Keratinocyte (primary cell): ENCODE data around the gene OGFRL1. TPM values are rescaled to one million over a fixed set of nuclear protein-coding genes. Genes with fewer than 3 reads are reported as not detected.

Experiments used
- DNase-seq: peaks from one replicate; pipeline ENCODE4 v3.0.0-alpha.2; 2011; ENCODE audit warnings: low read depth, missing footprints, low spot score
- FAIRE-seq: peaks from 2 replicates; lab custom pipeline; 2011; peaks lifted over from hg19 to GRCh38; lab: Jason Lieb, UNC
- H2AFZ ChIP-seq: 2 replicates; pipeline ENCODE4 v1.6.0; 2012; ENCODE audit warnings: low read length, control low read depth, inconsistent platforms; ENCODE audit not compliant: control insufficient read depth
- H3K27ac ChIP-seq: 2 replicates; pipeline ENCODE4 v1.5.1; 2011; ENCODE audit warnings: low read length; ENCODE audit not compliant: control insufficient read depth, insufficient read depth
- H3K27me3 ChIP-seq: 3 replicates; pipeline ENCODE4 v1.6.0; 2011; ENCODE audit warnings: low read length; ENCODE audit not compliant: control insufficient read depth, insufficient read depth; ENCODE audit errors: extremely low read depth
- H3K36me3 ChIP-seq, 2 experiments: 2 replicates in 1 of 2; 3 replicates in 1 of 2; pipeline ENCODE4 v1.5.1; 2011; ENCODE audit warnings: low read length in 2 of 2, mild to moderate bottlenecking in 1 of 2; ENCODE audit not compliant: control insufficient read depth in 2 of 2, insufficient read depth in 2 of 2; ENCODE audit errors: extremely low read depth in 1 of 2
- H3K4me1 ChIP-seq: 3 replicates; pipeline ENCODE4 v1.5.1; 2011; ENCODE audit warnings: low read length; ENCODE audit not compliant: control insufficient read depth, insufficient read depth; ENCODE audit errors: extremely low read depth
- H3K4me2 ChIP-seq: 3 replicates; pipeline ENCODE4 v1.6.0; 2011; ENCODE audit warnings: low read depth, low read length; ENCODE audit not compliant: control insufficient read depth, insufficient read depth; ENCODE audit errors: extremely low read depth
- H3K4me3 ChIP-seq, 3 experiments: fragments of 200-600 bp in 1 of 3; sonication (generic) in 1 of 3; 2 replicates in 2 of 3; 3 replicates in 1 of 3; pipeline ENCODE4 v1.5.1; 2011 to 2016; ENCODE audit warnings: low read length in 3 of 3, mild to moderate bottlenecking in 3 of 3, control low read depth in 2 of 3, inconsistent platforms in 1 of 3, low read depth in 1 of 3, mixed read lengths in 1 of 3, mixed run types in 1 of 3, moderate library complexity in 1 of 3; ENCODE audit not compliant: control insufficient read depth in 2 of 3, insufficient read depth in 2 of 3; ENCODE audit errors: extremely low read depth in 1 of 3
- H3K79me2 ChIP-seq: 2 replicates; pipeline ENCODE4 v1.6.0; 2012; ENCODE audit warnings: low read length; ENCODE audit not compliant: control insufficient read depth, insufficient read depth
- H3K9ac ChIP-seq: 3 replicates; pipeline ENCODE4 v1.6.0; 2011; ENCODE audit warnings: low read length; ENCODE audit not compliant: control insufficient read depth, insufficient read depth; ENCODE audit errors: extremely low read depth
- H3K9me1 ChIP-seq: 3 replicates; pipeline ENCODE4 v1.6.0; 2011; ENCODE audit warnings: low read length; ENCODE audit not compliant: control insufficient read depth, insufficient read depth; ENCODE audit errors: extremely low read depth
- H3K9me3 ChIP-seq: 2 replicates; pipeline ENCODE4 v1.5.1; 2012; ENCODE audit warnings: low read depth, low read length; ENCODE audit not compliant: control insufficient read depth
- H4K20me1 ChIP-seq: 3 replicates; pipeline ENCODE4 v1.6.0; 2011; ENCODE audit warnings: low read length; ENCODE audit not compliant: control insufficient read depth, insufficient read depth; ENCODE audit errors: extremely low read depth
- EZH2 ChIP-seq: IDR thresholded peaks from one replicate; pipeline ENCODE4 v1.6.1; 2012; ENCODE audit warnings: inconsistent platforms, mild to moderate bottlenecking, low read length, moderate library complexity
- dilution Hi-C: fragments of 300-500 bp; cut with MboI; formaldehyde crosslinking; loops from one replicate; pipeline ENCODE4 v1.7.0; 2020; ENCODE audit warnings: low sequenced_read_pairs; ENCODE audit not compliant: extremely low pct_ligation_motif_present
- polyA plus RNA-seq, 5 experiments: library from polyadenylated mRNA; depleted of rRNA in 3 of 5; stranded (reverse) in 3 of 5; stranded (forward) in 1 of 5; unstranded in 1 of 5; fragments of >200 nt; gene quantifications; 1 replicate in 1 of 5; 2 replicates in 3 of 5; 3 replicates in 1 of 5; pipeline versions ENCODE4 v1.2.1 to v1.2.3, GENCODE V29; 2011 to 2012; ENCODE audit warnings: missing spikeins in 2 of 5, low read depth in 1 of 5, low replicate concordance in 1 of 5
- TF ChIP-seq, protein P1 (sequence below), 3 experiments: IDR thresholded peaks in 1 of 3; conservative IDR thresholded peaks in 1 of 3; optimal IDR thresholded peaks in 1 of 3; 2 replicates in 2 of 3; 3 replicates in 1 of 3; pipeline versions ENCODE3 to v1.5.1; 2011; ENCODE audit warnings: low read length in 3 of 3, mild to moderate bottlenecking in 3 of 3, moderate library complexity in 2 of 3, control low read depth in 1 of 3, inconsistent platforms in 1 of 3; ENCODE audit not compliant: insufficient read depth in 2 of 3; ENCODE audit errors: extremely low read depth in 1 of 3

Gene OGFRL1
- polyA plus RNA-seq, 1 donor (not counting 4 experiments of a cell fraction or from before 2014, with no cell fraction given): 9.3 TPM

DNA sequence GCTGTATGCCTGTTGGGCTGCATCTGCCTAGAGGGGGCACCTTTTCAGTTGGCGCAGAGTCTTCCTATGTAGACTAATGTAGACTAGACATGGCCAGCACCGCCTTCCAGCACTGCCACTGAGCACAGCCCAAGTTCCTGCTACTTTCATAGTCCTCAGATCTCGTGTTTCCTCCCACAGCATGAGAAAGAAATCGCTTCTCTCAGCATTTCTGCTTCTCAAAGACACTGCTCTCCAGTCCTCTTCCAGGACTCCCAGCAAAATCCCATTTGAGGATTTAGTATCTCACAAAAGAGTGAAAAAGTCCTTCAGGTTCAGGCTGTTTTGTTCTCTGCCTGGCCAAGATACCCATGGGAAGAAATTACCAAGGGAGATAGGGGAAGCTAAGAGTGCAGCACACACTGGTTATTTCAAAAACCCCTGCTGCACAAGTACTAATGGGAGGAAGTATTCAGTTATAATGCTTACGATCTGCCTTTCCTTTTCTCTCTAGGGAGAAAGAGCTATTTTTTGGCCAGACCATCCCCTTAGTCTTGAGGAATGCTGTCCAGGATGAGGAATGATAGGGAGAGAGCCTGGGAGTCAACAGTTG lies 35.7 kb downstream of the OGFRL1 start:
- Histone ChIP-seq H3K4me3 (no peak overlapping the region), H4K20me1 (no peaks in the 10 kb centered on the region), H3K9ac (no peak overlapping the region), H3K4me2 (no peak overlapping the region), H3K9me1 (no peaks in the 10 kb centered on the region), H2AFZ (no peak overlapping the region), H3K36me3 (peaks cover 0 to 1% of the 10 kb centered on the region in 2 experiments), H3K79me2 (no peaks in the 10 kb centered on the region), H3K9me3 (no peaks in the 10 kb centered on the region), H3K27me3 (no peaks in the 10 kb centered on the region), H3K27ac (no peak overlapping the region), H3K4me1 (no peaks in the 10 kb centered on the region)
- TF ChIP-seq, protein P1, sequence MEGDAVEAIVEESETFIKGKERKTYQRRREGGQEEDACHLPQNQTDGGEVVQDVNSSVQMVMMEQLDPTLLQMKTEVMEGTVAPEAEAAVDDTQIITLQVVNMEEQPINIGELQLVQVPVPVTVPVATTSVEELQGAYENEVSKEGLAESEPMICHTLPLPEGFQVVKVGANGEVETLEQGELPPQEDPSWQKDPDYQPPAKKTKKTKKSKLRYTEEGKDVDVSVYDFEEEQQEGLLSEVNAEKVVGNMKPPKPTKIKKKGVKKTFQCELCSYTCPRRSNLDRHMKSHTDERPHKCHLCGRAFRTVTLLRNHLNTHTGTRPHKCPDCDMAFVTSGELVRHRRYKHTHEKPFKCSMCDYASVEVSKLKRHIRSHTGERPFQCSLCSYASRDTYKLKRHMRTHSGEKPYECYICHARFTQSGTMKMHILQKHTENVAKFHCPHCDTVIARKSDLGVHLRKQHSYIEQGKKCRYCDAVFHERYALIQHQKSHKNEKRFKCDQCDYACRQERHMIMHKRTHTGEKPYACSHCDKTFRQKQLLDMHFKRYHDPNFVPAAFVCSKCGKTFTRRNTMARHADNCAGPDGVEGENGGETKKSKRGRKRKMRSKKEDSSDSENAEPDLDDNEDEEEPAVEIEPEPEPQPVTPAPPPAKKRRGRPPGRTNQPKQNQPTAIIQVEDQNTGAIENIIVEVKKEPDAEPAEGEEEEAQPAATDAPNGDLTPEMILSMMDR (optimal IDR thresholded peaks at IDR 0.05 in 1 of 3, IDR thresholded peaks at IDR 0.05 in 1 of 3, conservative IDR thresholded peaks at IDR 0.05 in 1 of 3; ENCODE audit: extremely low read depth in 1 of 3, insufficient read depth in 2 of 3, low read length in 3 of 3): no peak
- TF ChIP-seq EZH2: no peak
- FAIRE-seq (no peak), DNase-seq (no peak)
- dilution Hi-C loops: no loop called here

DNA sequence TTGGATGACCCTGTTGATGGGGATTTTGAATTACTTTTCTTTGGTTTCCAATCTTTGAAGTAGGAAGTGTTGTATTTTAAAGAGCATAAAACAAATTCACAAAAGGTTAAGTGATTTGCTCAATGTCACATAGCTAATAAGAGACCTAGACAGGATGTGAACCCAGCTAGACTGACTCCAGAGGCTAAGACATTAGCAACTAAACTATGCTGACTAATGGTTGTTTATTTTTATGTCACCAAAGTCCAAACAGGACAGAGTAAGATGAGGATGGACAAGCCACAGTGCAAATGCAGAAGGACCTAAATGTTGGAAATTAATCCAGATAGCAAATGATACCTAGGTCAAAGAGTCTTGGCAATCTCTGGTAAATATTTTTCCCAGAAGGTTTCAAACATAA lies 38.0 kb downstream of the OGFRL1 start:
- no peak overlapping the region for H2AFZ ChIP-seq
- H4K20me1 ChIP-seq: no peaks in the 10 kb centered on the region
- H3K9me3 ChIP-seq: no peaks in the 10 kb centered on the region
- H3K79me2 ChIP-seq: no peaks in the 10 kb centered on the region
- H3K36me3 ChIP-seq: peaks cover 0 to 1% of the 10 kb centered on the region in 2 experiments
- dilution Hi-C loops: no loop called here
- no peaks in the 10 kb centered on the region for H3K9me1 ChIP-seq
- H3K4me3 ChIP-seq: no peak overlapping the region
- DNase-seq (no peak), FAIRE-seq (no peak)
- no peak overlapping the region for H3K4me2 ChIP-seq
- H3K4me1 ChIP-seq: no peaks in the 10 kb centered on the region
- no peak overlapping the region for H3K27ac ChIP-seq
- H3K27me3 ChIP-seq: no peaks in the 10 kb centered on the region
- TF ChIP-seq EZH2: no peak
- TF ChIP-seq, protein P1 (optimal IDR thresholded peaks at IDR 0.05 in 1 of 3, IDR thresholded peaks at IDR 0.05 in 1 of 3, conservative IDR thresholded peaks at IDR 0.05 in 1 of 3; ENCODE audit: extremely low read depth in 1 of 3, insufficient read depth in 2 of 3, low read length in 3 of 3): no peak
- no peak overlapping the region for H3K9ac ChIP-seq
